ENCODE results near the gene SLC8A3. TPM values are rescaled to one million over a fixed set of nuclear protein-coding genes. Genes with fewer than 3 reads are reported as not detected.

Gene SLC8A3
- total and polyA plus RNA-seq, 2 donors from 2014 or later, result 0.98 TPM; not detected in 1

- FAIRE-seq (no peak), DNase-seq (no peak)
- Histone ChIP-seq H3K9me3 (ENCODE audit: control insufficient read depth in 2 of 3, insufficient read depth in 1 of 3, low read length in 3 of 3) (no peaks in the 10 kb centered on the region), H3K27ac (ENCODE audit: low read depth in 2 of 2, low read length in 2 of 2) (no peak overlapping the region), H3K27me3 (ENCODE audit: control insufficient read depth, insufficient read depth, low read length) (no peaks in the 10 kb centered on the region), H3K36me3 (ENCODE audit: control insufficient read depth in 2 of 3, insufficient read depth in 3 of 3, low read length in 3 of 3) (no peaks in the 10 kb centered on the region), H3K4me3 (ENCODE audit: low read length in 3 of 3) (no peak overlapping the region), H3K9ac (ENCODE audit: low read length in 3 of 3) (no peak overlapping the region), H3K4me1 (ENCODE audit: control insufficient read depth in 2 of 3, insufficient read depth in 2 of 3, low read depth in 1 of 3, low read length in 3 of 3) (no peaks in the 10 kb centered on the region)
- no peak for TF ChIP-seq CTCF (IDR thresholded peaks at IDR 0.05; ENCODE audit: borderline replicate concordance, extremely low read depth, insufficient read depth)
- intact Hi-C loops (cut with DNase I), result no loop called here
Observed at GRCh38 chr14:70067810-70068209, 120.9 kb downstream of the SLC8A3 start.

GRCh38 chr14:70064136-70064865, 124.5 kb downstream of the SLC8A3 start:
- intact Hi-C loops (cut with DNase I), result no loop called here
- Histone ChIP-seq H3K9me3 (ENCODE audit: control insufficient read depth in 2 of 3, insufficient read depth in 1 of 3, low read length in 3 of 3) (no peaks in the 10 kb centered on the region), H3K9ac (ENCODE audit: low read length in 3 of 3) (no peak overlapping the region), H3K4me3 (ENCODE audit: low read length in 3 of 3) (no peak overlapping the region), H3K27me3 (ENCODE audit: control insufficient read depth, insufficient read depth, low read length) (no peaks in the 10 kb centered on the region), H3K36me3 (ENCODE audit: control insufficient read depth in 2 of 3, insufficient read depth in 3 of 3, low read length in 3 of 3) (no peaks in the 10 kb centered on the region), H3K4me1 (ENCODE audit: control insufficient read depth in 2 of 3, insufficient read depth in 2 of 3, low read depth in 1 of 3, low read length in 3 of 3) (no peaks in the 10 kb centered on the region), H3K27ac (ENCODE audit: low read depth in 2 of 2, low read length in 2 of 2) (no peak overlapping the region)
- TF ChIP-seq CTCF (IDR thresholded peaks at IDR 0.05; ENCODE audit: borderline replicate concordance, extremely low read depth, insufficient read depth), result no peak
- DNase-seq (no peak), FAIRE-seq (no peak)

GRCh38 chr14:70061108-70061507, 127.6 kb downstream of the SLC8A3 start:
- H3K9me3 ChIP-seq (ENCODE audit: control insufficient read depth in 2 of 3, insufficient read depth in 1 of 3, low read length in 3 of 3), result no peaks in the 10 kb centered on the region
- H3K27me3 ChIP-seq (ENCODE audit: control insufficient read depth, insufficient read depth, low read length), result no peaks in the 10 kb centered on the region
- no peak overlapping the region for H3K4me3 ChIP-seq (ENCODE audit: low read length in 3 of 3)
- FAIRE-seq (no peak), DNase-seq (no peak)
- H3K4me1 ChIP-seq (ENCODE audit: control insufficient read depth in 2 of 3, insufficient read depth in 2 of 3, low read depth in 1 of 3, low read length in 3 of 3), result no peaks in the 10 kb centered on the region
- no peak overlapping the region for H3K27ac ChIP-seq (ENCODE audit: low read depth in 2 of 2, low read length in 2 of 2)
- intact Hi-C loops (cut with DNase I), result no loop called here
- H3K36me3 ChIP-seq (ENCODE audit: control insufficient read depth in 2 of 3, insufficient read depth in 3 of 3, low read length in 3 of 3), result no peaks in the 10 kb centered on the region
- TF ChIP-seq CTCF (IDR thresholded peaks at IDR 0.05; ENCODE audit: borderline replicate concordance, extremely low read depth, insufficient read depth), result no peak
- H3K9ac ChIP-seq (ENCODE audit: low read length in 3 of 3), result no peak overlapping the region

GRCh38 chr14:70059545-70059944, 129.2 kb downstream of the SLC8A3 start:
- Histone ChIP-seq H3K9ac (ENCODE audit: low read length in 3 of 3) (no peak overlapping the region), H3K4me3 (ENCODE audit: low read length in 3 of 3) (no peak overlapping the region), H3K36me3 (ENCODE audit: control insufficient read depth in 2 of 3, insufficient read depth in 3 of 3, low read length in 3 of 3) (no peaks in the 10 kb centered on the region), H3K27ac (ENCODE audit: low read depth in 2 of 2, low read length in 2 of 2) (no peak overlapping the region), H3K9me3 (ENCODE audit: control insufficient read depth in 2 of 3, insufficient read depth in 1 of 3, low read length in 3 of 3) (no peaks in the 10 kb centered on the region), H3K4me1 (ENCODE audit: control insufficient read depth in 2 of 3, insufficient read depth in 2 of 3, low read depth in 1 of 3, low read length in 3 of 3) (no peaks in the 10 kb centered on the region), H3K27me3 (ENCODE audit: control insufficient read depth, insufficient read depth, low read length) (no peaks in the 10 kb centered on the region)
- no peak for TF ChIP-seq CTCF (IDR thresholded peaks at IDR 0.05; ENCODE audit: borderline replicate concordance, extremely low read depth, insufficient read depth)
- intact Hi-C loops (cut with DNase I), result no loop called here
- DNase-seq (no peak), FAIRE-seq (no peak)

Data from kidney (tissue), 14 donors.